Chondrocyte (in vitro differentiated cells): Measurements from ENCODE around the gene TMPRSS3. TPM values are rescaled to one million over a fixed set of nuclear protein-coding genes. Genes with fewer than 3 reads are reported as not detected.

Experiments used
- DNase-seq: peaks from one replicate; pipeline ENCODE4 v3.0.0; 2021; ENCODE audit warnings: mixed read lengths, low spot score
- H3K27ac Mint-ChIP-seq: one replicate; pipeline ENCODE4 v1.8.0; 2021; ENCODE audit warnings: mild to moderate bottlenecking, moderate library complexity, mixed read lengths; ENCODE audit not compliant: unreplicated experiment
- H3K27me3 Mint-ChIP-seq: 2 replicates; pipeline ENCODE4 v1.8.0; 2021; ENCODE audit warnings: low read depth, mixed read lengths
- H3K36me3 Mint-ChIP-seq: 2 replicates; pipeline ENCODE4 v1.8.0; 2021; ENCODE audit warnings: low read depth, mixed read lengths
- H3K4me1 Mint-ChIP-seq: 2 replicates; pipeline ENCODE4 v1.8.0; 2021; ENCODE audit warnings: low read depth, mild to moderate bottlenecking, mixed read lengths
- H3K4me3 Mint-ChIP-seq: one replicate; pipeline ENCODE4 v1.8.0; 2021; ENCODE audit warnings: mild to moderate bottlenecking, moderate library complexity, mixed read lengths; ENCODE audit not compliant: unreplicated experiment
- H3K9me3 Mint-ChIP-seq: 2 replicates; pipeline ENCODE4 v1.8.0; 2021; ENCODE audit warnings: low read depth, mixed read lengths
- CTCF ChIP-seq: fragments of 200-600 bp; sonication (generic); IDR thresholded peaks from 2 replicates; pipeline ENCODE4 v1.5.0; 2021; ENCODE audit warnings: antibody characterized with exemption, mild to moderate bottlenecking, moderate library complexity
- total RNA-seq: library from RNA; stranded (reverse); gene quantifications from 3 replicates; pipeline ENCODE4 v1.2.1, GENCODE V29; 2021

TMPRSS3 gene
- total RNA-seq, 1 donor from 2014 or later, result not detected

GRCh38 chr21:42427809-42428419 is 32.1 kb upstream of the TMPRSS3 start:
- H3K27me3 Mint-ChIP-seq, result peaks cover 35% of the 10 kb centered on the region
- DNase-seq, result no peak
- no peak for TF ChIP-seq CTCF
- no peaks in the 10 kb centered on the region for H3K36me3 Mint-ChIP-seq
- no peak overlapping the region for H3K27ac Mint-ChIP-seq
- H3K4me1 Mint-ChIP-seq, result no peaks in the 10 kb centered on the region
- no peak overlapping the region for H3K4me3 Mint-ChIP-seq
- peaks cover 12% of the 10 kb centered on the region for H3K9me3 Mint-ChIP-seq

DNA sequence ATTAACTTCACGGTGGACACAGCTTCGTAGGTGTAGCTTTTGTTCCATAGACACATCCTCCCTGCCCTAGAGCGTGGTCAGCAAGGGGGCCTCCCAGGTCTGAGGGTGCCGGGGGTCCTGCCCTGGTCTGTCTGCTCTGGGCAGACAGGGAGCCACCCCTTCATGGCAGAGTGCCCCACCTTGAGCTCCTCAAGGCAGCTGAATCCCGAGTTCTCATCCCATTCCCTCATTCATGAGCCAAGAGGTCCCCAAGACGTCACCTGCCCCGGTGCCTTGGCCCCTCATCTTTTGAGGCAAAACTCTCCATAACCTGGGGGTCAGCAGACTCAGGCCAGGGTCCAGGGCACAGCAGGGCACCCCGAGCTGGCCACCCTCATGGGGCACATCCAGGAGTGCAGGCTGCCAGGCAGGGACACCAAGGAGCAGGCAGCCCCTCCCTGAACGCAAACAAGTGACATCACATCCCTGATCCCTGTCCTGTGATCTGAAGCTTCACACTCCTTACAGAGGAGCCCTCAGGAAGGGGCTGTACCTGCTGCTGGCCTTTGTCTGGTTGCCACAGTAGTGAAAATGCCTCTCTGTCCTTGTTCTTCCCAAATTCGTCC is 31.1 kb upstream of the TMPRSS3 start:
- TF ChIP-seq CTCF, result no peak
- H3K4me1 Mint-ChIP-seq, result no peaks in the 10 kb centered on the region
- peaks cover 38% of the 10 kb centered on the region for H3K27me3 Mint-ChIP-seq
- H3K36me3 Mint-ChIP-seq, result no peaks in the 10 kb centered on the region
- peaks cover 3% of the 10 kb centered on the region for H3K9me3 Mint-ChIP-seq
- DNase-seq, result no peak
- no peak overlapping the region for H3K27ac Mint-ChIP-seq
- no peak overlapping the region for H3K4me3 Mint-ChIP-seq

DNA sequence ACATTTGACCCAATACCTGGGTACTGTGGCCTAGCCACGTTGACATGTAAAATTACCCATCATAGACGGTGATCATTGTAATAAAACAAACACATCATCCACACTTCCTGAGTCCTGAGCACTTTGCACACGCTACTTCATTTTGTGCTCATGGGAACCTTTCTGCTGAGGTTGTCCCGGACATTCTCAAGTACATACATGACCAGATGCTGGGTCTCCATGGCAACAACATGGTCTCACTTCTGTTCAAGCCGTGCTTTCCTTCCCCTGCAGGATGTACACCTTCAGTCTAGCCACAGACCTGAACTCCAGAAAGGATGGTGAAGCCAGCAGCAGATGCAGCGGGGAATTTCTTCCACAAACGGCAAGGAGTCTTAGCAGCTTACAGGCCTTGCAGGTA is 30.6 kb upstream of the TMPRSS3 start:
- no peak overlapping the region for H3K27ac Mint-ChIP-seq
- H3K9me3 Mint-ChIP-seq, result peaks cover 5% of the 10 kb centered on the region
- H3K27me3 Mint-ChIP-seq, result peaks cover 41% of the 10 kb centered on the region
- H3K4me1 Mint-ChIP-seq, result no peaks in the 10 kb centered on the region
- peaks cover 2% of the 10 kb centered on the region for H3K36me3 Mint-ChIP-seq
- no peak for TF ChIP-seq CTCF
- DNase-seq, result no peak
- H3K4me3 Mint-ChIP-seq, result no peak overlapping the region

GRCh38 chr21:42425591-42425990 is 29.7 kb upstream of the TMPRSS3 start:
- peaks cover 10% of the 10 kb centered on the region for H3K9me3 Mint-ChIP-seq
- H3K4me3 Mint-ChIP-seq, result no peak overlapping the region
- no peak overlapping the region for H3K27ac Mint-ChIP-seq
- H3K4me1 Mint-ChIP-seq, result no peaks in the 10 kb centered on the region
- peaks cover 49% of the 10 kb centered on the region for H3K27me3 Mint-ChIP-seq
- TF ChIP-seq CTCF, result no peak
- H3K36me3 Mint-ChIP-seq, result peaks cover 4% of the 10 kb centered on the region
- no peak for DNase-seq

GRCh38 chr21:42424914-42425541 is 29.2 kb upstream of the TMPRSS3 start:
- H3K36me3 Mint-ChIP-seq, result peaks cover 4% of the 10 kb centered on the region
- no peaks in the 10 kb centered on the region for H3K4me1 Mint-ChIP-seq
- no peak for DNase-seq
- no peak for TF ChIP-seq CTCF
- H3K4me3 Mint-ChIP-seq, result no peak overlapping the region
- peaks cover 51% of the 10 kb centered on the region for H3K27me3 Mint-ChIP-seq
- no peak overlapping the region for H3K27ac Mint-ChIP-seq
- peaks cover 11% of the 10 kb centered on the region for H3K9me3 Mint-ChIP-seq
